ENCODE results near the gene NAV2.
"Not testable (repeated sequence)": the region's sequence is repeated elsewhere in the genome, so short reads cannot be mapped to it uniquely, and the experiment has no call there.

Gene NAV2

GRCh38 chr11:20118209-20118608 is 405.6 kb downstream of the NAV2 start:
- DNase-seq (ENCODE audit: low read depth) = no peak

GRCh38 chr11:20119315-20119714 is 406.7 kb downstream of the NAV2 start:
- no peak for DNase-seq (ENCODE audit: low read depth)

- no peak for DNase-seq (ENCODE audit: low read depth)
Observed at GRCh38 chr11:20120134-20120925, 407.7 kb downstream of the NAV2 start.

GRCh38 chr11:20122131-20122530 is 409.5 kb downstream of the NAV2 start:
- DNase-seq (ENCODE audit: low read depth) = no peak

- DNase-seq (ENCODE audit: low read depth) = no peak
Observed at GRCh38 chr11:20125927-20126326, 413.3 kb downstream of the NAV2 start.

GRCh38 chr11:20126724-20127123 is 414.1 kb downstream of the NAV2 start:
- no peak for DNase-seq (ENCODE audit: low read depth)

- DNase-seq (ENCODE audit: low read depth) = peak; percentile 72
Observed at GRCh38 chr11:20127671-20128527, 415.3 kb downstream of the NAV2 start.

- DNase-seq (ENCODE audit: low read depth) = not testable (repeated sequence)
Observed at GRCh38 chr11:20128528-20128825, 415.8 kb downstream of the NAV2 start.

GRCh38 chr11:20129665-20130064 is 417.0 kb downstream of the NAV2 start:
- no peak for DNase-seq (ENCODE audit: low read depth)

- peak; percentile 7 for DNase-seq (ENCODE audit: low read depth)
Observed at GRCh38 chr11:20131788-20132666, 419.4 kb downstream of the NAV2 start.

- no peak for DNase-seq (ENCODE audit: low read depth)
Observed at GRCh38 chr11:20132667-20133039, 420.0 kb downstream of the NAV2 start.

- DNase-seq (ENCODE audit: low read depth) = no peak
Observed at GRCh38 chr11:20134991-20135736, 422.5 kb downstream of the NAV2 start.

GRCh38 chr11:20137637-20138036 is 425.0 kb downstream of the NAV2 start:
- no peak for DNase-seq (ENCODE audit: low read depth)

- DNase-seq (ENCODE audit: low read depth) = no peak
Observed at GRCh38 chr11:20138707-20139106, 426.1 kb downstream of the NAV2 start.

- no peak for DNase-seq (ENCODE audit: low read depth)
Observed at GRCh38 chr11:20154381-20154780, 441.7 kb downstream of the NAV2 start.

- DNase-seq (ENCODE audit: low read depth) = no peak
Observed at GRCh38 chr11:20155683-20156279, 443.1 kb downstream of the NAV2 start.

GRCh38 chr11:20156280-20156875 is 443.7 kb downstream of the NAV2 start:
- DNase-seq (ENCODE audit: low read depth) = peak; percentile 43

- DNase-seq (ENCODE audit: low read depth) = peak; percentile 19
Observed at GRCh38 chr11:20156876-20157613, 444.4 kb downstream of the NAV2 start.

GRCh38 chr11:20157728-20158127 is 445.1 kb downstream of the NAV2 start:
- no peak for DNase-seq (ENCODE audit: low read depth)

GRCh38 chr11:20158597-20159257 is 446.1 kb downstream of the NAV2 start:
- DNase-seq (ENCODE audit: low read depth) = no peak
